H9 (cell line): ENCODE results near the gene ZNF783. TPM values are rescaled to one million over a fixed set of nuclear protein-coding genes. Genes with fewer than 3 reads are reported as not detected.

ENCODE experiments used
- DNase-seq: peaks from one replicate; pipeline ENCODE4 v3.0.0-alpha.2; 2017
- H2AFZ ChIP-seq: one replicate; pipeline ENCODE4 v1.6.1; 2013; ENCODE audit warnings: mild to moderate bottlenecking, low read length, control low read depth, moderate library complexity
- H2AK5ac ChIP-seq: 2 replicates; pipeline ENCODE4 v1.6.1; 2013; ENCODE audit warnings: low read length, control low read depth, mixed read lengths; ENCODE audit not compliant: insufficient read length
- H2BK120ac ChIP-seq: one replicate; pipeline ENCODE4 v1.6.1; 2013; ENCODE audit warnings: low read depth, mild to moderate bottlenecking, low read length, control low read depth, inconsistent platforms; ENCODE audit not compliant: poor library complexity, severe bottlenecking
- H2BK12ac ChIP-seq: 2 replicates; pipeline ENCODE4 v1.6.1; 2013; ENCODE audit warnings: low read length, control low read depth, mixed read lengths, low read depth; ENCODE audit not compliant: insufficient read length
- H2BK15ac ChIP-seq: 2 replicates; pipeline ENCODE4 v1.6.1; 2013; ENCODE audit warnings: low read depth, low read length, control low read depth
- H2BK20ac ChIP-seq: one replicate; pipeline ENCODE4 v1.6.1; 2013; ENCODE audit warnings: low read depth, mild to moderate bottlenecking, low read length, control low read depth, inconsistent platforms; ENCODE audit not compliant: poor library complexity, severe bottlenecking
- H2BK5ac ChIP-seq: 2 replicates; pipeline ENCODE4 v1.6.1; 2013; ENCODE audit warnings: low read length, control low read depth, mixed read lengths; ENCODE audit not compliant: insufficient read length
- H3K14ac ChIP-seq: 2 replicates; pipeline ENCODE4 v1.6.1; 2013; ENCODE audit warnings: low read length, control low read depth; ENCODE audit not compliant: insufficient read depth
- H3K18ac ChIP-seq: 2 replicates; pipeline ENCODE4 v1.6.1; 2013; ENCODE audit warnings: low read depth, mild to moderate bottlenecking, mixed read lengths, low read length, control low read depth; ENCODE audit not compliant: insufficient read length
- H3K23ac ChIP-seq: 2 replicates; pipeline ENCODE4 v1.6.1; 2013; ENCODE audit warnings: low read length, control low read depth, mixed read lengths, low read depth; ENCODE audit not compliant: insufficient read length
- H3K23me2 ChIP-seq: 2 replicates; pipeline ENCODE4 v1.6.1; 2013; ENCODE audit warnings: low read depth, mild to moderate bottlenecking, mixed read lengths, low read length, control low read depth; ENCODE audit not compliant: insufficient read length, poor library complexity, severe bottlenecking
- H3K27ac ChIP-seq: 2 replicates; pipeline ENCODE4 v1.5.1; 2013; ENCODE audit warnings: low read length, control low read depth, mixed read lengths, low read depth; ENCODE audit not compliant: insufficient read length
- H3K27me3 ChIP-seq: 2 replicates; pipeline ENCODE4 v1.6.1; 2013; ENCODE audit warnings: low read length, control low read depth, inconsistent platforms; ENCODE audit not compliant: insufficient read depth
- H3K4ac ChIP-seq: 2 replicates; pipeline ENCODE4 v1.6.1; 2013; ENCODE audit warnings: low read depth, mild to moderate bottlenecking, control low read depth, inconsistent platforms, low read length, moderate library complexity
- H3K4me1 ChIP-seq: 2 replicates; pipeline ENCODE4 v1.6.1; 2013; ENCODE audit warnings: low read length, control low read depth, inconsistent platforms; ENCODE audit not compliant: insufficient read depth
- H3K4me2 ChIP-seq: 2 replicates; pipeline ENCODE4 v1.6.1; 2013; ENCODE audit warnings: low read length, control low read depth, mixed read lengths; ENCODE audit not compliant: insufficient read length, insufficient read depth
- H3K56ac ChIP-seq: 2 replicates; pipeline ENCODE4 v1.6.1; 2013; ENCODE audit warnings: low read depth, mild to moderate bottlenecking, mixed read lengths, low read length, control low read depth; ENCODE audit not compliant: insufficient read length
- H3K79me1 ChIP-seq: 2 replicates; pipeline ENCODE4 v1.6.1; 2013; ENCODE audit warnings: low read depth, mild to moderate bottlenecking, moderate library complexity, low read length, control low read depth, inconsistent platforms; ENCODE audit not compliant: insufficient read depth, poor library complexity, severe bottlenecking
- H3K79me2 ChIP-seq: 2 replicates; pipeline ENCODE4 v1.6.1; 2013; ENCODE audit warnings: low read length, control low read depth, inconsistent platforms; ENCODE audit not compliant: insufficient read depth
- H3K9ac ChIP-seq: 2 replicates; pipeline ENCODE4 v1.6.1; 2013; ENCODE audit warnings: low read length, control low read depth, mixed read lengths; ENCODE audit not compliant: insufficient read length; ENCODE audit errors: extremely low read depth
- H3K9me3 ChIP-seq: one replicate; pipeline ENCODE4 v1.6.1; 2013; ENCODE audit warnings: low read depth, low read length, inconsistent platforms; ENCODE audit not compliant: control insufficient read depth
- H3T11ph ChIP-seq: one replicate; pipeline ENCODE4 v1.6.1; 2013; ENCODE audit warnings: mild to moderate bottlenecking, low read length, control low read depth, inconsistent platforms
- H4K20me1 ChIP-seq: one replicate; pipeline ENCODE4 v1.6.1; 2013; ENCODE audit not compliant: control insufficient read depth, insufficient read length, insufficient read depth
- H4K5ac ChIP-seq: 2 replicates; pipeline ENCODE4 v1.6.1; 2013; ENCODE audit warnings: low read depth, mild to moderate bottlenecking, mixed read lengths, low read length, control low read depth; ENCODE audit not compliant: insufficient read length
- H4K8ac ChIP-seq: replicated peaks from 2 replicates; pipeline ENCODE4 v1.6.1; 2013; ENCODE audit warnings: low read length, control low read depth, mixed read lengths, low read depth; ENCODE audit not compliant: insufficient read length
- H4K91ac ChIP-seq: 2 replicates; pipeline ENCODE4 v1.6.1; 2013; ENCODE audit warnings: low read depth, mild to moderate bottlenecking, moderate library complexity, mixed read lengths, low read length, control low read depth; ENCODE audit not compliant: insufficient read length
- H3K27ac Mint-ChIP-seq, 3 experiments: 2 replicates in 2 of 3; 3 replicates in 1 of 3; pipeline ENCODE4 v1.8.0; 2020 to 2021; ENCODE audit warnings: mixed read lengths in 3 of 3, mild to moderate bottlenecking in 1 of 3, moderate library complexity in 1 of 3
- H3K27me3 Mint-ChIP-seq: 2 replicates; pipeline ENCODE4 v1.8.0; 2021; ENCODE audit warnings: low read depth, mild to moderate bottlenecking, moderate library complexity, mixed read lengths
- H3K36me3 Mint-ChIP-seq, 3 experiments: 2 replicates in 2 of 3; 3 replicates in 1 of 3; pipeline ENCODE4 v1.8.0; 2020 to 2021; ENCODE audit warnings: low read depth in 3 of 3, mixed read lengths in 3 of 3; ENCODE audit not compliant: insufficient read depth in 1 of 3
- H3K4me1 Mint-ChIP-seq, 2 experiments: 2 replicates each; pipeline ENCODE4 v1.8.0; 2020; ENCODE audit warnings: mixed read lengths in 2 of 2
- H3K4me3 Mint-ChIP-seq, 2 experiments: 2 replicates in 1 of 2; 3 replicates in 1 of 2; pipeline ENCODE4 v1.8.0; 2020 to 2021; ENCODE audit warnings: mild to moderate bottlenecking in 2 of 2, mixed read lengths in 2 of 2, moderate library complexity in 1 of 2
- H3K9me3 Mint-ChIP-seq, 2 experiments: 2 replicates in 1 of 2; 3 replicates in 1 of 2; pipeline ENCODE4 v1.8.0; 2020; ENCODE audit warnings: mild to moderate bottlenecking in 2 of 2, mixed read lengths in 2 of 2, moderate library complexity in 1 of 2
- CTCF ChIP-seq: fragments of 200-600 bp; sonication (generic); conservative IDR thresholded peaks from 3 replicates; pipeline ENCODE4 v1.8.0; 2021; ENCODE audit warnings: antibody characterized with exemption, mild to moderate bottlenecking
- WGBS: extraction: QIAGEN DNeasy Blood & Tissue Kit; methylation state at CpG from one replicate; pipeline ENCODE4 v1.1.7; 2013; ENCODE audit warnings: missing lambda C conversion rate, low lambda C conversion rate, mixed read lengths; ENCODE audit not compliant: insufficient read length; ENCODE audit errors: extremely low coverage; 5-methylcytosine and 5-hydroxymethylcytosine counted together
- total RNA-seq: library from RNA; stranded (reverse); gene quantifications from 2 replicates; pipeline ENCODE4 v1.2.1, GENCODE V29; 2021

The ZNF783 gene
- total RNA-seq, 1 experiment from 2014 or later = 13.6 TPM

- Histone ChIP-seq H3K27ac (no peak overlapping the region), H3K4ac (no peak overlapping the region), H3K23me2 (no peaks in the 10 kb centered on the region), H3K14ac (no peak overlapping the region), H3K18ac (no peak overlapping the region), H3K4me1 (no peaks in the 10 kb centered on the region), H2BK120ac (no peak overlapping the region), H3K9me3 (no peaks in the 10 kb centered on the region), H4K20me1 (no peaks in the 10 kb centered on the region), H3K23ac (no peak overlapping the region), H3T11ph (no peak overlapping the region), H2AK5ac (no peak overlapping the region), H3K9ac (no peak overlapping the region), H4K5ac (no peak overlapping the region), H3K79me1 (no peaks in the 10 kb centered on the region), H3K27me3 (no peaks in the 10 kb centered on the region), H2BK5ac (no peak overlapping the region), H3K56ac (no peak overlapping the region), H3K4me2 (no peak overlapping the region), H2AFZ (no peak overlapping the region), H3K79me2 (no peaks in the 10 kb centered on the region; the same call in 1 of the 2 replicates), H4K91ac (no peak overlapping the region), H2BK12ac (no peak overlapping the region), H2BK15ac (no peak overlapping the region), H2BK20ac (no peak overlapping the region), H4K8ac (no peak overlapping the region)
- H3K27me3 Mint-ChIP-seq = no peaks in the 10 kb centered on the region
- H3K4me3 Mint-ChIP-seq = no peak overlapping the region
- H3K9me3 Mint-ChIP-seq = no peaks in the 10 kb centered on the region
- no peak overlapping the region for H3K27ac Mint-ChIP-seq
- TF ChIP-seq CTCF = no peak
- WGBS = no CpG with 5 or more reads among the region's 2 CpGs
- no peak for DNase-seq
- H3K4me1 Mint-ChIP-seq = peaks cover 18 to 19% of the 10 kb centered on the region in 2 experiments
- peaks cover 51 to 95% (median 82%) of the 10 kb centered on the region in 3 experiments for H3K36me3 Mint-ChIP-seq
Observed at GRCh38 chr7:149216402-149216801, 45.6 kb upstream of the ZNF783 start.
